HG03045 (cell line): ENCODE measurements around the gene SORCS2.
A peak's percentile ranks its signal among the peaks of the same experiment; 100 is the strongest.

Experiments used
- ATAC-seq: cut with Tn5 transposase; IDR thresholded peaks from one replicate; pipeline ENCODE4 v1.9.1; 2021; ENCODE audit warnings: mild to moderate bottlenecking, moderate library complexity; ENCODE audit not compliant: unreplicated experiment

SORCS2 gene

DNA sequence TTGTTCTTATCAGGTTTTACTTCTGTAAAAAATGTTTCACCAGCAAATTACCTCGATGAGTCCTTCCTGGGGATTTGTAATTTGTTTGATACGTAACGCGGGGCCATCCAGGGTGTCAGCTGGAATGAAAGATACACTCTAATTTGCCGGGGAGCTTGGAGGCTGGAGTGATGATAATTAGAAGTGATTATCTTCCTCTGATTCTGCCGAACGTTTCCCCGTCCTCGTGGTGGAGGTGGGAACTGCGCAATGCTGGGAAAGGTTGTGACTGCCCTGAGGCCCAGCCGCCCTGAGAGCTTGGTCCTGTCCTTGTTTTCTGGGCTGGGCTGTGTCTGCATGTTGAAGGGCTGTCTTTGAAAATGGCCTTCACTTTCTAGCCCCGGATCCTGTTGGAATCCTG is 48.0 kb downstream of the SORCS2 start:
- ATAC-seq, result no peak

DNA sequence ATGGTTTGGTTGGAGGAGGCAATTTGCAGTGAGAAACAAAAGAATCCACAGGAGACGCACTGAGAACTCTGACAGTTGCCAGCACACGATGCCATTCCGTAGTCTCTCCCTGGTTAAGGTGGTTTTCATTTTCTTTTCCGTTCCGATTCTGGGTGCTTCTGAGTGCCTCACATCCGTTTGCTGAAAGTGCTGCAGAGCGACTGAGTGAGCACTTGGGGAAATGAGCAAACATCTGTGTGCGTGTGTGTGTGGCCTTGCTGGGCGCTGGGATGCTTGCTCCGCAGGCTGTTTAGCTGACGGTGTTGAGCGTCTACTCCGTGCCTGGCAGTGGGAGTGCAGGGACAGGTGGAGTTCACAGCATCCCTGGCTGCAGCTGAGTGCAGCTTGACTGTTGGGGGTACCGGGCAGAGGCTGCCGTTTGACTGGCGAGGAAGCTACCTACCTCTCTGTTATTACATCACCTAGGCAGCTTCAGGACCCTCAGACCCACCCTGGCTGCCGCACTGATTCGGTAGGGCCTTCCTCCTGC is 49.3 kb downstream of the SORCS2 start:
- no peak for ATAC-seq

DNA sequence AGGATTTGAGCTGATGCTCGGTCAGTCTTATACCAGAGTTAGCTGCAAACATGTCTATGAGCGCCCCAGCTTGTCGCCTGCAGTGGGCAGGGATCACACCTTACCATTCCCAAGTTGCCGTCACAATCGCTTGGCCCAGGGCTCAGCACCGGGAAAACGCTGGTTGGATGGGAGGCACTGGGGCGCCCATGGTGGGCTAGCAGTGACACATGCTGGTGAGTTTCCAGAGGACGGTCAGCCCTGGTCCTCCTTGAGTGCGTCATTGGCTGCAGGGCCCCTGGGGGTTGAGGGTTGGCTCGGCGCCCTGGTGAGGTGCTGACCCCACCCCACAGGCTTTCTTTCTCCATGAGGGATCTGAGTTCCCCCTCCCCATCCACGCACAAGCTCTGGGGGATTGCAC is 50.4 kb downstream of the SORCS2 start:
- ATAC-seq, result no peak

DNA sequence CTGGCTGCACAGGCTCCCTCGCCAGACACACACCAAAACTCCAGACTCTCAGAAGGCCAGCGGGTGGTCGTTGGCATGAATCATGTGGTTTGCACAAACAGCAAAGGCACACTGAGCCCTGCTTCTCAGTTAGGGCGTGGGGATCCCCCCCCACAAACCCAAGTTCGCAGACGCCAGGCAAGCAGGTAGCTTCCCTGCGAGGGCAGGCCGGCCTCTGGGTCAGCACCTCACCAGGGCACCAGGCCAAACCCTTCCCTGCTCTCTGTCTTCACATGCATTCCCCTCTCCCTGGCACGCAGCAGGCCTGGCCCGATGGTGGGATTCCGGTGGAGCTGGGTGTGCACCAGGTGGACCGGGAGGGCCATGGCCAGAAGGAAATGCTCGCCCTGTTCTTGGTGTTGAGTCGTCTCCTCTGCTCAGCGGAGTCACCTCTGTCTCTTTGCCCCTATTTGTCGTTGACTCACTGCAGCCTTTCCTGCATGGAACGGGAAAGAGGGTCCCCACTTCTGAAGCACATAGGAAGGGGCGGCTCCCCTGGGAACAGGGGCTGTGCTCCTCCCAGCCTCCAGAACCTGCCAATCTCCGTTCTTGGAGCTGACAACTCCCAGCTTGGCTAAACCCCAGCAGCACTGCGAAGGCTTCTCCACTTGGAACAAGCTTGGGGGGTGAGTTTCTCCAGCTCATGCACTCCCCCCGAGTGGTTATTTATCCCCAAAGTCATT is 51.4 kb downstream of the SORCS2 start:
- ATAC-seq, result no peak

DNA sequence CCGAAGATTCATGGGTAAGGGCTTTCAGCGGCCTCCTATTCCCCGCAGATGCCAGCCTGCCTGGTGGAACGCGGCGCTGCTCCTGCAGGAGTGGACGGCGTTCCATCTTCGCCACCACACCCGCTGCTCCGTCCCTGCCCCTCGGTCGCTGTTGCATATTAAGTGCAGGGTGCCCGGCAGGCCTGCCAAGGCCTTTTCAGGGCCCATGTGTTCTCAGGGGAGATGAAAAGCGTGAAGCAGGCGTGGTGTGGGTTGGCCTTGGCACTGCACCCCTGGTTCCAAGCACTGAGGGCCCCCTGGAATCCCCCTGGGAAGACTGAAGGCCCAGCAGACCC is 52.0 kb downstream of the SORCS2 start:
- ATAC-seq, result no peak

DNA sequence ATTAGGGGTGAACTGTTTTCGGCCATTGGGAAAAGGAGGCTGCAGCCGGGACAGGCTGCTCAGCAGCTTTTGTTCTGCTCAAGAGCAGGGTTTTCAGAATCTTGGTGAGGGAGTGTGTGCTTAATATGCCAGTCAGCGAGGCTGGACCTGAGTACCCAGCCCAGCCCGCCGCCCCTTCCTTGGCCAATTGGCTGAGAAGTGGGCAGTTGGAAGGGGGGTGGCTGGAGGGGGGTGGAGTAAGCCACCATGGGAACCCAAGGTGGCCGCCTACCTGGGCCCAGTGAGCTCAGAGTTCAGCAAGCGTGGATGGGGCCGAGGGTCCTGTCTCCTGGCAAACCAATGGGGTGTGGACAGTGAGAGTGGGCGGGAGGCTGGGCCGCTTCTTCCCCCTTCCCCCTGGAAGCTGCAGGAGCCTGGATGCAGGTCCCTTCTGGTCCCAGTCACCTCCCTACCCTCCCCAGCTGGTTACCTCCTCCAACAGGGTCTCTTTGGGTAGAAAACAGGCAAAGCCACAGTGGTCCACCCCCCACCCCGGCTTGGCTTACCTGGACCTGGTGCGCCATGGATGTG is 52.5 kb downstream of the SORCS2 start:
- no peak for ATAC-seq

DNA sequence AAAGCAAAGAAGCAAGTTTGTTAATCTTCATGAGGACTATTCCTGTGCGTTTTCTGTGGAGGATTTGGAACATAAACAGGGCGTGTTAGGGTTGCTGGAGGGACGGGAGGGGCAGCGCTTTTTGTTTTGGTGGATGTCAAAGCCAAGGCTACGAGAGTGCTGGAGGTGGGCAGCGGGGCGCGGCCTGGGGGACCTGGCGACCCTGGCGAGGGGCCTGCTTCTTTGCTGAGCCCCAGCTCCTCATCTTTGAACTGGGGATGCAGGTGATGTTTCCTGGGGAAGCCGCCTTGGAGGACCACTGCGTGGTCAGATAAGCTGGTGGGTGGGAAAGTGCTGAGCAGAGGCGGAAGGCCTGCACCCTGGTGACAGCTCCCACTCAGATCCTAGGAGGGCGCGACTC is 55.2 kb downstream of the SORCS2 start:
- ATAC-seq, result no peak

DNA sequence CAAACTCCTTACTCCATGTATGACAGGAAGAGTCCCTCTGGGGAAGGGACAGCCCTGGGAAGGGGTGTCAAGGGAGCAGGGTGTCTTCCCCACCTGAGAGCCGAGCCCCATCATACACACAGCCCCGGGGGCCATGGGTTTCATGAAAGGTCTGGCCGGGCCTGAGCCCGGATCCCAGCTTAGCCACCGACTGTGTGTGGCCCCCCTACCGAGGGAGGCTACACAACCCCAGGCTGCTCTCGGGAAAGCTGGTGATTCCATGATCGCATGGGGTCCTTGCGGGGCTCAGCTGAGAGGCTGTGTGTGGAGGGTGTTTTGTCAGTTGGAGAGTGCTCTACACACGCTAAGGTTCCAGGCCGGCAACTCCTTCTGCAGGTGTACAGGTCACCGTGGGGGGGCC is 55.6 kb downstream of the SORCS2 start:
- no peak for ATAC-seq

DNA sequence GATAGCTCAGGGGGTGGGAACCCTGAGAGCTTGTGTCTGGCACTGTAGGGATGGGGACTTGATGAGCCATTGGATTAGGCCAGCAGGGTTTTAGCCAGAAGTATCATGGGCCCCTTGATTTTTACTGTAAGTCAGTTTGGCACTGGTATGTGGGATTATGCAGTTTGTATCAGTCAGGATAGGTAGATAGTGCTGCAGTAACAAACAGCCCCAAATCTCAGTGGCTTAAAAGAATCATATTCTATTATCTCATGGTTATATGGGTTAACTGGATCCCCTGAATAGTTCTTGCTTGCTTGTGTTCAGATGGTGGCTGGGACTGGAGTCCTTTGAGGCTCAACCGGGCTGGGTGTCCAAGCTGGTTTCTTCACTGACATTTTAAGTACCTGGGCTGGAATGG is 56.5 kb downstream of the SORCS2 start:
- ATAC-seq, result no peak

DNA sequence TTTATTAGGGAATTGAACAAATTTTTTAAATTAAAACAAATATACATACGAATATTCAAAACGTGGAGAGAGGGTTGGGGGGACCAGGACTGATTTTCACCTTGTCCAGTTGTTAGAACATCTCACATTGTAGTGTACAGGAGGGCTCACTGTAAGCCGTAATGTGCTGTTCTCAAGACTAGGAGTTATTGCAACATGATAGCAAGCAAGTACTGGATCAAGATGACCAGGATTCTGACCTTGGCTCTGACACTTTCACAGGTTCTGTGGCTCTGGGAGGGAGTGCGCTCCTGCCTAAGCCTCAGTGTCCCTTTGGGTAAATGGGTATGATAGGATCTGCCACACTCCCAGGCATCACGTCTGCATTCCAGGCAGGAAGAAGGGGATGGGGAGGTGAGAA is 59.0 kb downstream of the SORCS2 start:
- no peak for ATAC-seq

DNA sequence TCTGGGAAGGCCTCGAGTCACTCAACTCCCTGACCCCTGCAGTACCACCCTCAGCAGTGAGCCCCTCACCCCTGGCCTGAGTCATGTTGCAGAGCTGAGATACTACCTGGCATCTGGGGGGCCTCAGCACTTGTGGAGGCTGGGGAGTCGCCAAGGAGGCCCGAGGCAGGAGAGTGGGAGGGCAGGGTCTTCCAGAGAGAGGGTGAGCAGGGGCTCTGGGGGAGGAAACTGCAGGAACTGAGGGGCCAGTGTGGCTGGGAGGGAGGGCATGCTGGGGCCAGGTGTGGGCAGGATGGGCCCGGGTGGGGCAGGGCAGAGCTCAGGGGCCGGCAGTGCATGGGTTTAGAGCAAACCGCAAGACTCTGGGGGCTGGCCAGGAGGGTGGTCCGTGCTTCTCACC is 59.7 kb downstream of the SORCS2 start:
- no peak for ATAC-seq

DNA sequence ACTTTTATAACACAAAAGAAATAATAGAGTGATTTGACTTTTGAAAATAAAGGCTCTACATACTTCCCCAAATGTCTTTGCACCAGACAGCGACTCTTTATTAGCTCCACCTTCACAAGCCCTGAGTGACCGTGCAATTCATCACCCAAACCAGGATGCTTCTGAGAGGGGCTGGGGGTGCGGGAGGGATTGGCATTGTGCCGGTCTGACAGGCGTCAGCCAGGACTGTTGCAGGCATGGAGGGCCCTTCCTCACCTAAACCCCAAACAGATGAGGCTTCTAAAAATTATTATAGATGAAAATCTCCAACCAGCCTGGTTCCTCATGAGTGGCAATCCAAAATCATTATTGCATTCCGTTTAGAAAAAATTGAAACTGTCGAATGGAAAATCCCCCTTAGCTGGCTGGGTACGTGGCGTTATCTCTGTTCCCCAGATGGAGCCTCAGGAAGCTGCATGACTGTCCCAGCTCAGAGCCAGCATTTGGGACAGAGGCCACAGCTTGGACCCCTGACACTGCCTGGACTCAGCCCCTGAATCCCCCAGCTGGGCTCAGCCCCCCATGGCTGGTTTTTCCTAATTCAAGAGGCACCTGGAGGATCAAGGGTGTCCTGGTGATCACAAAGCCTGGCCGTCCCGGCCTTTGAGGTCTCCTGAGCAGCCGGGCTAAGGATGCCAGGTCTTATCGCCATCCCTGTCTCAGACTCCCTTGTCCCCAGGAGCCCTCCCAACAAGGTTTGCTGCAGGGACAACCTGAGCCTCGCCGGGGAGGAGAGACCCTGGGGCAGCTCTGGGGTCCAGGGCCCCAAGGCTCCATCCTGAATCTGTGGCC is 60.4 kb downstream of the SORCS2 start:
- no peak for ATAC-seq

DNA sequence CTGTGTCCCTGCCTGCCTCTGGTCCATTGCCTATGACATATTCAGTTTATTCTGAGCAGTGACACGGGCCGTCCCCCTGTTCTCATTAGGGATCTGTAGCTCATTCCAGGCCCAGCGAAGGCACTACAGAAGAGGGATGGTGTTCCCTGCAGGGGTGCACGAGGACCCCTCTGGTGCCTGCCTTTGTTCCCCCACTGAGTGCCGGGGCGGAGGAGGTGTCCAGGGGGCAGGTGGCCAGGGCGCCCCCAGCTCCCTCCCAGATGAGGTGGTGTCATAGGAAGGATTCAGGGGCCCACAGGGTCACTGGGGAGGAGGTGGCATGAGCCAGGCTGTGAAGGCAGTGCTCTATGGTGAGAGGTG is 61.0 kb downstream of the SORCS2 start:
- no peak for ATAC-seq

DNA sequence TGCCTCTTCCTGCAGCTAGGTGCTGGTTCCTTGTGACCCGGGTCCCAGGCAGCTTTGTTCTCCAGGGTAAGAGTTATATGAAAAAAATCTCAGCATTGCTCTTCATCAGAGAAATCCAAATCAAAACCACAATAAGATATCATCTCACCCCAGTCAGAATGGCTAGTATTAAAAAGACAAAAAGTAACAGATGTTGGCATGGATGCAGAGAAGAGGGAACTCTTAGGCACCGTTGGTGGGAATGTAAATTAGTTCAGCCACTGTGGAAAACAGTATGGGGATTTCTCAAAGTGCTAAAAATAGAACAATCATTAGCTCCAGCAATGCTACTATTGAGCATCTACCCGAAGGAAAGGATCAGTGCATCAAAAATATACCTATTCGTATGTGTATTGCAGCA is 61.5 kb downstream of the SORCS2 start:
- no peak for ATAC-seq

DNA sequence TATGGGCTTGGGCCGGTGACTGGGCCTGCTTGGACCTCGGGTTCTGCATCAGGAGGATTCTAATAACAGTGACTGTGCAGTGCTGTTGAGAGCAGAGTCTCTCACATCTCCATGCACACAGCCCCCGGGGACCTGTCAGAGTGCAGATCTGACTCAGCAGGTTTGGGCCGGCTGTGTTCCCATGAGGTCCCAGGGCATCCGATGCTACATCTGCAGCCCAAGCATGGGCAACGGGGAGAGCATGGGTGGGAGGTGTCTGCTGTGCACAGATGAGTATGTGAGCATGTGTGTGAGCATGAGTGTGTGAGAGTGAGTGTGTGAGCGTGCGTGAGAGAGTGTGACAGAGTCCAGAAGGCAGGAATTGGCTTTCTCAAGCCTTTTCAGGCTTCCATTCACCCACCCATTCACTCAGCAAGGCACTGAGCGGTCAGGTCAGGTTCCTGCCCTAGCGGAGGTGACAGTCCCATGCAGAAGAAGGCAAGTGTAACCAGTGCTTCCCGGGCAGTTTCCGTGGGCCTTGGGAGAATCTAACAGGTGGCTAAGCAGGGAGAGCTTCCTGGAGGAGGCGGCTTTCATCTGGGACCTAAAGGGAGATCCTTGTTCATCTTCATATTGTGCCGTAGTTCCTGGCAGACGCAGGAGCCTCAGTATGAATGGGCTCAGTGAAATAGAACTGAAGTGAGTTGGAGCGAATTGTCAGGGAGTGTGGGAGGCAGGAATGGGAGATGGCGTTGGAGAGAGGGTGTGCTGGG is 62.6 kb downstream of the SORCS2 start:
- peak; percentile 56 for ATAC-seq

DNA sequence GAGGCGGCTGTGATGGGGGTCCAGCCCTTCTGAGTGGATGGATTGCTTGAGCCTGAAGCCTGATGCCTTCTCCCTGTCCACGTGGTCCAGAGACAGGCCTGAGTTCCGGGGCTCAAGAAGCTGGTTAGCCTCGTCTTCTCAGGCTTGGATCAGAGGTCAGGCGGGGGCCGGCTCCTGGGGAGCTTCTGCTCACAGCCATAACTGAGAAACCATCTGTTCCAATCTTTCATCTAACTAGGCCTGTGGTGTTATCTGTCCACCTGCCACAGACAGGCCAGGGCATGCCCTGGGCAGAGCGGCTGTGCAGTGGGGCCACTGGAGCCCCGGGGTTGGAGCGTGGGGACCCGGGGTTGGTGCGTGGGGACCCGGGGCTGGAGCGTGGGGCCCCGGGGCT is 63.1 kb downstream of the SORCS2 start:
- no peak for ATAC-seq

DNA sequence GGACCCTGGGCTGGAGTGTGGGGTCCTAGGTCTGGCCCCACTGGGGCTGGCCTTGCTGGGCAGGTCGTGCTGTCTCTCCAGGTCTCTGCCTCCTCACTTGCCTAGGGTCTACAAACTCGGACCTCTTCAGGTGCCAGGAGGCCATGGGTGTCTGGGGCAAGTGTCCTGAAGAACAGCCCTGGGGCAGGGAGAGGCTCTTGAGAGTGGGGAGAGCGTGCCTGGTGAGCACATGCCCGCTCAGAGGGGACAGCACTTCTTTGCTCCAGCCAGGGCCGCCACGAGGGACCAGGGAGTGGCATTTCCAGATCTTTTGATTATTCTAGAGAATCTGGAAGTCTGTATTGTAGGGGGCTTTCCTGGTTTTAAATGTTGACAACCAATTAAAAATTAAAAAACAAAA is 63.7 kb downstream of the SORCS2 start:
- no peak for ATAC-seq

DNA sequence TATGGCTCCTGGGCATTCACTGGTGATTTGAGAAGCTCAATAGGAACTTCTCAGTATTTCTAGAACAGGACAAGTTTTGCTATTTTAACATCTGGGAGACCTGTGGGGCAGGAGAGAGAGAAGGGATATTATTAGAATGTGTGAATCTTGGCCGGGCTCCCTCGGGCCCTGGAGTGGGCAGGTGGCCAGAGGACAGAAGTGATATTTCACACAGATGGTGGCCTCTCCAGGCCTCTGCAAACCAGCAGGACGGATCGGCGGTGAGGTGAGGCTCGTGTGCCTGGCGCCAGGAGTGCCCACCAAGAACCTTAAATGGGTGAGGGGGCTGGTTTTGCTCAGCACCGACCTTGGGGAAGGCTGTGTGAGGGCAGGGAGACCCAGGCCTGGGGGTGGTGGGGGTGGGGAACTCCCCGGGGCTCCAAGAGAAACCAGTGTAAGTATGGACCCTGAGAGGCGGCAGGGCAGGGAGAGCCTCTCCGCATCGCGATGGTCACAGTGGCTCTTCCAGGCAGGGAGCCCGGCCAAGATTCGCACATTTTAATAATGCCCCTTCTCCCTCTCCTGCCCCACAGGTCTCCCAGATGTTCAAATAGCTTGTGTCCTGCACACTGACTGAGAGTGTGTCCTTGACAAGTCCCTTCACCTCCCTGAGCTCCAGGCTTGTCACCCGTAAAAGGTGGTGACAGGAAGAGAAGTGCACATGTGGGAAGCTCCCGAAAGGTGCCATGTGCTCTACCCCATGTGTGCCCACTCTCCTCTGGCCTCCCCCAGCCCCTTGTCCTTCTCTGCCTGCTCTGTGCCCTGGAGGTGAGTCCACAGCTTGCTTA is 64.9 kb downstream of the SORCS2 start:
- ATAC-seq, result no peak

DNA sequence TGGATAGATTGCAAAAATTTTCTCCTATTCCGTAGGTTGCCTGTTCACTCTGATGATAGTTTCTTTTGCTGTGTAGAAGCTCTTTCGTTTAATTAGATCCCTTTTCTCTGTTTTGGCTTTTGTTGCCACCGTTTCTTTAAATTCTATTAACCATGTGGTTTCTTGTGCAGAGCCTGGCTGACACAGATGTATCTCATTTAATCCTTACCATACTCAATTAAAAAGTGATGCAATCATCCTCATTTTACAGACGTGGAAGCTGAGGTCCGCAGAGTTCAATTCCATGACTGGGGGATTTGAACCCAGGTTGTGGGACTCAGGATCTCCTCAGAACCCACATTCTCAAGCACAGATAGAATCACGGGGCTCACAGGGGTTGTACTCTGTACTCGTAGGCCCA is 66.7 kb downstream of the SORCS2 start:
- no peak for ATAC-seq

DNA sequence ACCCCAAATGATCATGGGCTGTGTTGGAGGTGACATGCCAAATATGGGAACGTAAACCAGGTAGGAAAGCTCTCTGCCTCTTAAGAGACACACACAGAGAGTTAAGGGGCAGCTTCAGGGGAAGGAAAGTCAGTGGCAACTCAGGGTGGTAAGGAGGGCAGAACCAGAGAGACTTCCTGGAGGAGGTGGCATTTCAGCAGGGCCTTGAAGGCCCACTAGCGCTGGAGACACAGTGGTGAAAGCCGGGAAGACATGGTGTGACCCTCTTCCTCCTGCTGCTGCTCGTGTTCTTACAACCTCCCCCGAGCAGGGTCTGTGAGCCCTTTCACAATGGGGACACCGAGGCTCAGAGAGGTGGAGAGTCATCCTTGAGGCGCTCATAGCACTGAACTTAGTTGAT is 68.2 kb downstream of the SORCS2 start:
- no peak for ATAC-seq

DNA sequence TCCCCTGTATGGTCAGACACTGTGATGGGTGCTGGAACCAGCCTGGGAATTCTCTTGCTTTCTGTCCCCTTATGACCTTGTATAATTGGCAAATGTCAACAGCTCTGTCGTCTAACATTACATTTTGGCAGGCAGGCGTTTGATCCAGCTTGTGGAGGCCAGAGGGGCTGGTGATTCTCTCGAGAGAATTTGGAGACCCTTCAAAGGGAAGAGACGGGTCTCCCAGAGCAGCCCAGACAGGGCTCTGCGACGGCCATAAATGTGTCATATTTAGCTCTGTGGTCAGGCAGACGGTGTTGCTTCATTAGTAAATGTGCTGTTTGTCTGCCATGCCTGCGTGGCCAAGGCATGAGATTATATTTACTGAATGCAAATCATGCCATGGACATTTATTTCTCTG is 68.7 kb downstream of the SORCS2 start:
- ATAC-seq, result no peak
